Psoas muscle (tissue), 8 donors: Measurements from ENCODE around the gene SYCP3. TPM values are rescaled to one million over a fixed set of nuclear protein-coding genes. Genes with fewer than 3 reads are reported as not detected.

Source experiments
- ATAC-seq, 4 donors: fragments of 200-7000 bp; cut with Tn5 transposase; one replicate each; pipeline ENCODE4 v1.9.1; 2020; ENCODE audit warnings: moderate library complexity in 3 of 4, mild to moderate bottlenecking in 2 of 4
- DNase-seq, 2 donors: peaks; one replicate each; pipeline ENCODE4 v3.0.0-alpha.2; 2020
- H3K27ac ChIP-seq: fragments of 200-600 bp; one replicate; pipeline ENCODE4 v1.8.0; 2022
- H3K27me3 ChIP-seq, 3 donors: fragments of 200-600 bp in 1 of 3; one replicate each; pipeline versions ENCODE4 v1.6.1 to v1.8.0; 2013 to 2022; ENCODE audit warnings: low read length in 2 of 3, mild to moderate bottlenecking in 2 of 3, moderate library complexity in 1 of 3; ENCODE audit not compliant: insufficient read depth in 3 of 3
- H3K36me3 ChIP-seq, 2 donors: fragments of 200-600 bp in 1 of 2; one replicate each; pipeline versions ENCODE4 v1.6.1 to v1.8.0; 2013 to 2022; ENCODE audit warnings: low read depth in 1 of 2, mild to moderate bottlenecking in 1 of 2, moderate library complexity in 1 of 2; ENCODE audit not compliant: insufficient read depth in 1 of 2
- H3K4me1 ChIP-seq: fragments of 200-600 bp; one replicate; pipeline ENCODE4 v1.8.0; 2022
- H3K4me3 ChIP-seq: fragments of 200-600 bp; one replicate; pipeline ENCODE4 v1.8.0; 2022; ENCODE audit warnings: mild to moderate bottlenecking
- H3K9me3 ChIP-seq: fragments of 200-600 bp; one replicate; pipeline ENCODE4 v1.8.0; 2022
- CTCF ChIP-seq: fragments of 200-600 bp; IDR thresholded peaks from one replicate; pipeline ENCODE4 v1.8.0; 2022; ENCODE audit warnings: antibody characterized with exemption
- WGBS, 3 donors: extraction: QIAGEN DNeasy Blood & Tissue Kit; methylation state at CpG; one replicate each; pipeline versions ENCODE4 v1.1.6 to v1.1.7; 2013; 5-methylcytosine and 5-hydroxymethylcytosine counted together
- intact Hi-C, 2 donors: fragments of 100-400 bp; cut with DNase I; formaldehyde crosslinking; loops; one replicate each; pipeline versions ENCODE4 v1.11.0 to v1.14.2; 2022
- polyA plus RNA-seq, 3 donors: library from polyadenylated mRNA; stranded (reverse); fragments of 200-250 nt; gene quantifications; one replicate each; pipeline ENCODE4 v1.2.3, GENCODE V29; 2013
- total RNA-seq, 4 donors: library from RNA; stranded (reverse); fragmentation: NEBNext Ultra II Directional in 2 of 4; extraction: Animal tissue kit (Norgen Biotek cat#: 25700) in 2 of 4; gene quantifications; one replicate each; pipeline versions ENCODE4 v1.2.1 to v1.2.4, GENCODE V29; 2021 to 2023
- donor health status: healthy with polysubstance abuse.
- donor health status: DM: no; HTN: no; CAD: no; lungs with moderate emphysema.
- donor health status: Bipolar disorder and iron deficiency.
- donor health status: healthy.
- donor health status: DM: yes; HTN: yes; CAD: no.
- donor health status: DM: no; HTN: no; CAD: no.
- donor health status: DM: no; HTN: no; CAD: no.
- donor health status: DM: yes; HTN: yes; CAD: no.

SYCP3 gene
- total and polyA plus RNA-seq, 7 donors, result 0.04 to 0.28 (median 0.23) TPM; not detected in 4

DNA sequence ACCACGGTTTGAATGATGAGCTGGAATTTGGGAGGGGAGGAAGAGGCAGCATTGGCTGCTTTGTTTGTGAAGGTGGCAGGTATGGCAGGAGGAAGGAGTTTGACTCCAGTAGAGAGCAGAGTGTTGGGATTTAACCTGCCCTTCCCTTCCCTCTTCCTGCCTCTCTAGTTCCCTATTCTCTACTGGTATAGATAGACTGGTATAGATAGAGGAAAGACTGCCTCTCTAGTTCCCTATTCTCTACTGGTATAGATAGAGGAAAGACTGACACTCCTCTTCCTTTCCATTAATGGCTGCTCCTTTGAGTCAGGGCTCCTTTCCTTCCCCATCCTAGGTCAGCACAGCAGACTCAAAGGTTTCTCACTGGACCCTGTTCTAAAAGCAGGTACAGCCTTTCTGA, 8.4 kb upstream of the SYCP3 start:
- TF ChIP-seq CTCF, result no peak
- WGBS, 3 donors, result 68 to 96% (median 77%) methylated on average over 1 of the region's 1 CpG
- H3K36me3 ChIP-seq, result peaks cover 11 to 95% of the 10 kb centered on the region in 2 donors
- no peaks in the 10 kb centered on the region for H3K9me3 ChIP-seq
- intact Hi-C loops, result no loop called here
- DNase-seq, result no peak
- ATAC-seq, result no peak
- H3K27ac ChIP-seq, result no peak overlapping the region
- H3K27me3 ChIP-seq, result no peaks in the 10 kb centered on the region
- H3K4me1 ChIP-seq, result no peaks in the 10 kb centered on the region
- H3K4me3 ChIP-seq, result no peak overlapping the region

GRCh38 chr12:101746661-101747060, 7.4 kb upstream of the SYCP3 start:
- no peak for ATAC-seq
- intact Hi-C loops, result no loop called here
- Histone ChIP-seq H3K27ac (no peak overlapping the region), H3K4me3 (no peak overlapping the region), H3K9me3 (no peaks in the 10 kb centered on the region), H3K36me3 (peaks cover 11 to 95% of the 10 kb centered on the region in 2 donors), H3K27me3 (no peaks in the 10 kb centered on the region), H3K4me1 (no peaks in the 10 kb centered on the region)
- DNase-seq, result no peak
- TF ChIP-seq CTCF, result no peak
- WGBS, 3 donors, result 72 to 89% (median 81%) methylated on average over 1 of the region's 1 CpG

GRCh38 chr12:101746196-101746595, 6.9 kb upstream of the SYCP3 start:
- DNase-seq (no peak), ATAC-seq (no peak)
- no peak overlapping the region for H3K4me3 ChIP-seq
- no peak overlapping the region for H3K27ac ChIP-seq
- intact Hi-C loops, result no loop called here
- no peaks in the 10 kb centered on the region for H3K9me3 ChIP-seq
- 71 to 95% (median 73%) methylated on average over 1 of the region's 1 CpG for WGBS, 3 donors
- TF ChIP-seq CTCF, result no peak
- H3K27me3 ChIP-seq, result no peaks in the 10 kb centered on the region
- H3K36me3 ChIP-seq, result peaks cover 11 to 95% of the 10 kb centered on the region in 2 donors
- H3K4me1 ChIP-seq, result no peaks in the 10 kb centered on the region

- no peak overlapping the region for H3K27ac ChIP-seq
- peaks cover 11 to 95% of the 10 kb centered on the region in 2 donors for H3K36me3 ChIP-seq
- TF ChIP-seq CTCF, result no peak
- H3K27me3 ChIP-seq, result no peaks in the 10 kb centered on the region
- DNase-seq, result no peak
- no peaks in the 10 kb centered on the region for H3K4me1 ChIP-seq
- WGBS, 3 donors, result 88 to 90% (median 89%) methylated on average over 3 of the region's 3 CpGs
- no peak overlapping the region for H3K4me3 ChIP-seq
- H3K9me3 ChIP-seq, result no peaks in the 10 kb centered on the region
- ATAC-seq, result no peak
- intact Hi-C loops, result no loop called here
These were observed 6.2 kb upstream of the SYCP3 start for GRCh38 chr12:101745481-101745880.

- DNase-seq, result no peak
- Histone ChIP-seq H3K9me3 (no peaks in the 10 kb centered on the region), H3K27ac (no peak overlapping the region), H3K36me3 (peaks cover 11 to 92% of the 10 kb centered on the region in 2 donors), H3K4me1 (no peaks in the 10 kb centered on the region), H3K27me3 (no peaks in the 10 kb centered on the region), H3K4me3 (no peak overlapping the region)
- 60 to 78% (median 73%) methylated on average over 10 of the region's 10 CpGs for WGBS, 3 donors
- TF ChIP-seq CTCF, result no peak
- intact Hi-C loops, result no loop called here
- ATAC-seq, result peak in 1 of 4 donors; percentile 24
These were observed 4.6 kb upstream of the SYCP3 start for GRCh38 chr12:101743724-101744472.
